GM15510 (cell line): ENCODE data around the gene ACSL3.

ENCODE experiments used
- POLR2A ChIP-seq: IDR thresholded peaks from 3 replicates; pipeline ENCODE4 v1.6.1; 2011; ENCODE audit warnings: borderline replicate concordance; ENCODE audit not compliant: insufficient read length; ENCODE audit errors: extremely low read depth

ACSL3 gene

DNA sequence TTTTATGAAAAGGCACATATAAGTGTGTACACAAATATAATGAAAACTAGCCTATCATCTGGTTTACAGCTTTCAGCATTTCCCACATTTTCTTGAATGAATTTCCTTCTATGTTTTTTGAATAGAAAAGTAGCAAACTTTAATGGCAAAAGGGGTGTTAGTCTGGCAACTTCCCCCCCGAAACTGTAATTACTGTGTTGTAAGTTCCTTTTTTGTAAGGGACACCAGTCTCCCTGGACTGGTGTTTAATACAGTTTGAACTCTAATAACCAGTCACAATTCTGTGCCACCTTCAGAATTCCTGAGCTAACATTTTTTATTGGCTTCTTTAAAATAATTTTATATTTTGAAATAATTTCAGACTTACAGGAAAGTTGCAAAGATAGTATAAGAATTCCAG is 94.2 kb downstream of the ACSL3 start:
- no peak for TF ChIP-seq POLR2A

DNA sequence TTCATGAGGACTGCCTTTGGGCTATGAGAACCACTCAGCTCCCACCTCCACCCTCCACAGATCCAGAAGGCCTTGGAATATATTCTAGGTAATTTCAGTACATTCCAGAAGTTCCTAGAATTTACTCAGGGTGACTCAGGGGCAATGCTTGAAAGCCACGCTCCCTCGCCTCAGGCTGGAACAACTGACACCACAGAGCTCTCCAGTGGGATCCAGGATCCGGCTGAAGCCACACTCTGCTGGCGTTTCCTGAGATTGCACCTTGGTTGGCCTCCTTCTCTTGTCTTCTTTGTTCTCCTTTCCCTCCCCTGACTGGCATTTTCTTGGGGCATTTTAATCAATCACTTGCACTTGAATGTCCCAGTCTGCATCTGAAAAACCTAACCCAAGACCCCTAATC is 98.5 kb downstream of the ACSL3 start:
- no peak for TF ChIP-seq POLR2A

DNA sequence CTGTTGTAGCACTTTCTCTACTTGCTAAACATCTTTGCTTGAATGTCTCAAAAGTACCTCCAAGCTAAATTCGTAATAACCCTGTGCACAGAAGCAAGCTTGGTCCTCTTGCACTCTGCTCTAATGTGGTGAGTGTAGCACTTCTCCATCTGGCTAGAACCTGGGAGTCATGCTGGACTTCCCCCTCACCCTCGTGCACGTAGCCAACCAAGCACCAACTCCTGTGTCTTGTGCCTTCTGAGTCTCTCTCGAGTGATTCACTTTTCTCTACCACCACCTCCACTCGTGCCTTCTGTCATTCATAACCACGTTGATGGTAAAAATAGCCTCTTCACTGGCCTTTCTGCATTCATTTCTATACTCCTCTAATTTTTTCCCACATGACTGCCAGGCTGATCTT is 99.3 kb downstream of the ACSL3 start:
- TF ChIP-seq POLR2A = no peak

GRCh38 chr2:222963641-222964040 is 102.8 kb downstream of the ACSL3 start:
- TF ChIP-seq POLR2A = no peak

DNA sequence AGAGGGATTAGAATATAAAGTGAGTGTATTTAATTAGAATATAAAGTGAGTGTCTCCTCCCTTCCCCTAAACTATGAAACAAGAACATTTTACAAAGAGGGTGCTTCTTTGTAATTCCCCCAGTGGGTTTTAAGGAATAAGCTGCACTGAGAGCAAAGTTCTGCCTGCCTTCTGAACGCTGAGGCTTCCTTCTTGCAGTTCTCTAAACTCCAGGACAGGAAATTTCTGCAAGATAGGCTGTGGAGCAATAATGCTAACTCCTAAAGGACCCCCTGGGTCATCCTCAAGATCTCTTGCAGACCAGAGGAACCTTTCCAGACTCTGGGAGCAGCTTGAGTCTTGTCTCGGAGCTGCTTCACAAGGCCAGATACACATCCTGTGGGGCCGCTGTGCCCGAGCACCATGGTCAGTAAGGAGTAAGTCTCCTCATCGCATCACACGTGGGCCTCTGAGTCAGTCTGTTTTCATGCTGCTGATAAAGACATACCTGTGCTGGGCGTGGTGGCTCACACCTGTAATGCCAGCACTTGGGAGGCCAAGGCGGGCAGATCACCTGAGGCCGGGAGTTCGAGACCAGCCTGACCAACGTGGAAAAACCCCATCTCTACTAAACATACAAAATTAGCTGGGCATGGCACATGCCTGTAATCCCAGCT is 103.7 kb downstream of the ACSL3 start:
- no peak for TF ChIP-seq POLR2A

DNA sequence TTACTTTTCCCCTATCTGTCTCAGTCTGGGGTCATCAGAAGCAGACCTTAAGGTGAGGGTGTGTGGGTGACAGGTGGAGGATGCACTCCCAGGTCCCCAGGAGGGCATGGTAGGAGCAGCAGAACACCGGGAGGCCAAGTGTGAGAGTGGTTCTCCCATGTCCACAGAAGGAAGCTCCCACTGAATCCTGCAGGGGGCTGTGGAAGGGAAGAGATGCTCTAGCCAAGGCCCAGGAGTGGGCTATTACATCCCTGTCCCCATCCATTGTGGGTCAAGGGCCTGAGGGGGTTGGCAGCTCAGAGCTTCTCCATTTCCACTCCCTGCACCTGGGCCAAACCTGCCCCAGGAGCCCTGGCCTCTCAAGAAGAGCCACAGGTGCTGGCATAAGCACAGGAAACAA is 104.7 kb downstream of the ACSL3 start:
- TF ChIP-seq POLR2A = no peak

- no peak for TF ChIP-seq POLR2A
These were observed 107.8 kb downstream of the ACSL3 start for GRCh38 chr2:222968550-222969155.

DNA sequence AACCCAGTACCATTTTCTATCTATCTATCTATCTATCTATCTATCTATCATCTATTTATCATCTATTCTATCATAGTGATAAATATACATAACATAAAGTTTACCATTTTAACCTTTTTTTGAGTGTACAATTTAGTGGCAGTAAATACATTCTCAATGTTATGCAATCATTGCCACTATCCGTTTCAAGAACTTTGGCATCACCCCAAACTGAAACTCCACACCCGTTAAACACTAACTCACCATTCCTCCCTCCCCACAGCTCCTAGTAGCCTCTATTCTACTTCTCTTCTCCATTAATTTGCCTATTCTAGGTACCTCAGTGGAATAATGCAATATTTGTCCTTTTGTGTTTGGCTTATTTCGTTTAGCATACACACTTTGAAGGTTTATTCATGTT is 108.7 kb downstream of the ACSL3 start:
- TF ChIP-seq POLR2A = no peak

GRCh38 chr2:222972420-222972819 is 111.6 kb downstream of the ACSL3 start:
- TF ChIP-seq POLR2A = no peak

DNA sequence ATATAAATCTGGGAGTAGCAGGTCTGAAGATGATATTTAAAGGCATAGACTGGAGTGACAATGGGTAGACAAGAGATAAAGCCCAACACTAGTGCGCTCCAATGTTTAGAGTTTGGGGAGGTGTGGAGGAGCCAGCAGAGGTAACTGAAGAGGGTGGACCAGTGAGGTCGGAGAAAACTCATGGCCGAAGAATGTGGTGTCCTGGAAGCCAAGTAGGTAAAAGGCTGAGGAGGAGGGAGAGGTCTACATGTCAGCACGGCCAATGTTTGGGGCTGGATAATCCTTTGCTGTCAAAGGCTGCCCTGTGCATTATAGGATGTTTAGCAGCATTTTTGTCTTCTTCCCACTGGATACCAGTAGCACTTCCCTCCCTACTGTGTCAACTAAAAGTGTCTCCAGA is 112.4 kb downstream of the ACSL3 start:
- no peak for TF ChIP-seq POLR2A

- TF ChIP-seq POLR2A = no peak
These were observed 112.9 kb downstream of the ACSL3 start for GRCh38 chr2:222973733-222974132.

- TF ChIP-seq POLR2A = no peak
These were observed 115.8 kb downstream of the ACSL3 start for GRCh38 chr2:222976521-222977061.

- no peak for TF ChIP-seq POLR2A
These were observed 116.3 kb downstream of the ACSL3 start for GRCh38 chr2:222977121-222977520.

GRCh38 chr2:222978850-222979249 is 118.0 kb downstream of the ACSL3 start:
- no peak for TF ChIP-seq POLR2A

DNA sequence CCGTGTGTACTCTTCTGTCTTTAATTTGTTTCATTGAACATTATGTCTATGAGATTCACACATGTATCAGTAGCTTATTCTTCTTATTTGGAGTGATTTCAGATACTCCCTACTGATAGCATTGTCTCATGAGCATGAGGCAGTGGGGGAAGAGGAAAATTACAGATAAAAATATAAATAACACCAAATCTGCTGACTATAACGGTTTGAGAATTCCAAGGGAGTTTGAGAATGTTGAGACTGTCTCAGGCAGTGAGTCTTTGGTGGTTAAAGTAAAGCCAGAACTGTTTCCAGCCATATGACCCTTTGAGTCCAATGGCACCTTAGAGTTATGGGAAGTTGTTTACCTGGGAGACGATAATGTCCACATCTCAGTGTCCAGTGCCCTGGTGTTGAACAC is 118.6 kb downstream of the ACSL3 start:
- TF ChIP-seq POLR2A = no peak
